Measurements from ENCODE around the gene ADARB2.

ADARB2 gene

GRCh38 chr10:1663226-1663625, 74.1 kb downstream of the ADARB2 start:
- DNase-seq (ENCODE audit: low spot score) = no peak

DNA sequence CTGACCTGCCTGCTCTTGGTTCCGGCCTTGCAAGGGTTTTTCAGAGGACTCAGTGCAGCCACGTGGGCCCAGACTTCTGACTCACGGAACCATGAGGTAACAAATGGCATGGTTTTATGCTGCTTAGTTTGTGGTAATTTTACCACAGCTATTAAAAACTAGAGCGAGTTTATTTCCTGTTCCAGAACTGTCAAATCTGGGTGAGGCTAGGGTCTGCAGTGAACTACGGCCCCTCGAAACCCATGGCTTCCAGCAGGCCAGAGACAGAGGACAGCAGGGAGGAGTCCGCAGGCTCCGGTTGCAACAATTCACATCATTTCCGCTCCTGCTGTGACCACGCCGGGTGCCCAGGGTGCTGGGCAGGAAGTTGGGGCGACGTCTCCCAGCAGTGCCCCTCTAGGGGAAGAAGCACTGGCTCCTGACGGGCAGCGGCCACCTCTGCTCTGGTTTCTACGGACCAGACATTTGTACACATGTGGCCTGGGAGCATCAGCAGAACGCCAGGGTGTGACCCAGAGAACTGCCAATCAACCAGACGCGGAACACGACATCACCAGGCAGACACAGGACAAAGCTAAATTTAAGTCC, 74.8 kb downstream of the ADARB2 start:
- no peak for DNase-seq (ENCODE audit: low spot score)

DNA sequence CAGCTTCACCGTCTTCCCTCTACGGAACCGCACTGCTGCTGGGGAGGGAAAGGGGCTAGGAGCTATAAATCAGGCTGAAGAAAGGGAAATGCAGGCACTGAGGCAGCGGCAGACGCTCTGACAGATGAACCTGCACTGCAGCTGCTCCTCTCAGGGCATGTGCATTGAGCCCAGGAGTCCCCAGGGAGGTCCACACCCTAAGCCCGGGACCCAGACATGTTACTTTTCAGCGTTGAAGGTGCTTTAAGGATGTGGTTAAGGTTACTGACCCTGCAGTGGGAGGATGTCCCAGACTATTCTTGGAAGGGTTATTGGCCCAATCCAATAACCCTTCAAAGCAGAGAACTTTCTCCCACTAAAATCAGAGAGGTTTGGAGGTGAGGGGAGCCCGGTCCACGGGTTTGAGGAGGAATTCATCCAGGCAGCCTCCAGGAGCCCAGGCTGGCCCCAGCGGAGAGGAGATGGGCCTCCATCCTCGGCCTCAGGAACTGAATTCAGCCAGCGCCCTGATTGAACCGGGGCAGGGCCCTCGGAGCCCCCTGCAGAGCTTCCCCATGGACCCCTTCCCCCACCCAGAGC, 75.4 kb downstream of the ADARB2 start:
- DNase-seq (ENCODE audit: low spot score) = no peak

- no peak for DNase-seq (ENCODE audit: low spot score)
These were observed 75.9 kb downstream of the ADARB2 start for GRCh38 chr10:1661416-1661815.

GRCh38 chr10:1660815-1661214, 76.5 kb downstream of the ADARB2 start:
- DNase-seq (ENCODE audit: low spot score) = no peak

DNA sequence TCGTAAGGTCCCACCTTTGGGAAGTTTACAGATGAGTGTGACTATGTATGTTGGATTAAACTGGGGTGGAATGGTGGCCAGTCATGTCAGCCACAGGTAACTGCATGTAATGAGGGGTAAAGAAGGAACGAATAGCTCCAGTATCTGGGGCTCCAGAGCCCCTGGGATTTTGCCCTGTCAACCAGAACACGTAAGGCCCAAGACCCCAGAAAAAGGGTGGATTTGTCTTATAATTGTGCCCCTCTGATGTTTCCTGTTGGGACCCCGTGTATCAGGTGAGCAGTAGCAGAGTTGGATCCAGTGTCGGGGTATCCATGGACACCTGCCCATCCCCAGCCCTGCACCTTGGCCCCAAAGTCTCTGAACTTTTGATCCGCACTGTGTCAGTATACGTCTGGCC, 76.9 kb downstream of the ADARB2 start:
- DNase-seq (ENCODE audit: low spot score) = no peak

DNA sequence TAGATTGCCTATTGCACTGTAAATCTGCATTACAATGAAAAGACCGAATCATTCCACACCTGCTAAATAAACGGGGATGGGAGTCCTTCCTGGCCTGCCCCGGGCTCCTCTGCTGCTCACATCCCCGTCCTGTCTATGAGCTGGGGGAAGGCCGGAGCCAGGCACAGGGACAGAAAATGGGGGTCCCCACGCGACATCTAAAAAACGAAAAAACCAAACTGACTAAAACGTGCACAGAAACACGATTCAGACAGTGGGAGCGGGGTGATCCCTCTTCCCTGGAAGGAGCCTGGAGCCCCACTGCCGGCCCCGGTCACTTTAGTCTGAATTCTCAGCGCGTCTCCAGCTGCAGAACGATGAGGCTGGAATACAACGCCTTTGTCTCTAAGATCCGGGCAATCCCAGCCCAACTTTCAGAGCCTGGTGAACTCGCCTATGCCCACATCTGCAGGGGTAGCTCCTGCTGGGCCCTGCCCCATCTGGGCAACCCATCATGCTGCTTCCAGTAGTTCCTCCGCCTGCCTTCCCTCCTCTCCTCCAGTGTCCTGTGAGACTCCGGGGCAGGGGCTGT, 78.0 kb downstream of the ADARB2 start:
- DNase-seq (ENCODE audit: low spot score) = no peak

DNA sequence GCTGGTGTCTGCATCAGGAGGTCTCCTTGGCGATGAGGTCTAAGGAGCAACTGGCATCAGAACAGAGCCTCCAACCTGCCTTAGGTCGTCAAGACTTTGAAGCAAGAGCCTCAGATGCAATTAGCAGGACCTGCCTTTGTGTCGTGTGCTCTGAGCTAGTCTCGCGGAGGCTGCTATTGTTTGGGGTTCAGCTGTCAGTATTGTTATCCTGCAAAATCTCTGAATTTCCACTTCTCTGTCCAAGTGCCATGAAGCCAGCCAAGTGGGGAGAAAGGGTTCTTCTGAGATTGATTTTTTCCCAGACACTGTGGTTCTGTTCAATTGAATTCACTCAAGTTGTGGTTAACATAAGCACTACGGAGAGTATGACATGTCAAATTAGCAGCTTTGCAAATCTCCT, 78.7 kb downstream of the ADARB2 start:
- DNase-seq (ENCODE audit: low spot score) = no peak

DNA sequence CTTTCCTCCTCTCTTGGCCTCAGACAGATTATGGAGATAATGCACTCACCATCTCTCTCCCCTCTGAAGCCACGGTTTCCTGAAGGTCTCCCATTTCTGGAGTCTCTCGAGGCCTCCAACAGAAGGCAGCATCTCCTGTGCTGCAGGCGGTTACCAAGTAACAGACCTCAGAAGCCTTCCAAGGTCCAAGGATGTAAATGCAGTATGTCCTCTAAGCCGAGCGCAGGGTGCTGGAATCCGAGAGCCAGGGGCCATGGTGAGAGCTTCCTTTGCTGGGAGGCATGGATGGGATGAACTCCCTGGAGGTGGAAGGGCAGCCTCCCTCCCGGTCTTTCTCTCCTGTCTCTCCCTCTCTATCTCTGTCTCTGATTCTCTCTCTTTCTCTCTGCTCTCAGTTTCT, 79.8 kb downstream of the ADARB2 start:
- DNase-seq (ENCODE audit: low spot score) = no peak

DNA sequence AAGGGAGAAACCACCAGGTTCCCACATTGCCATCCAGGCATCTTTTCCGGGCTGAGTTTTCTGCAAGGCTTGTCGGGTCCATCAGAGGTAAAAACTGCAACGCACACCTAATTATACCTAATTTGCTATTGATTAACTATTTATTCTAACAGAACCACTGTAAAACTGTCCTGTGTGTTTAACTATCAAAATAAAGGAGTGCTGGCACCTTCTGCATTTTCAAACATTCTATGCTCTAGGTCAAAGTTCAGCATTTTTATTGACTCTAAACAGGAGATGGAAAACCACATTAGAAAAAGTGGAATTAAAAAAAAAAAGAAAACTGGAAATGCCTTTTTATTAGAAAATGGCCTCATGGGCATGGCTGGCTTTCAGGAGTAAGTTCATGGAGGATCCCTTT, 82.0 kb downstream of the ADARB2 start:
- no peak for DNase-seq (ENCODE audit: low spot score)

DNA sequence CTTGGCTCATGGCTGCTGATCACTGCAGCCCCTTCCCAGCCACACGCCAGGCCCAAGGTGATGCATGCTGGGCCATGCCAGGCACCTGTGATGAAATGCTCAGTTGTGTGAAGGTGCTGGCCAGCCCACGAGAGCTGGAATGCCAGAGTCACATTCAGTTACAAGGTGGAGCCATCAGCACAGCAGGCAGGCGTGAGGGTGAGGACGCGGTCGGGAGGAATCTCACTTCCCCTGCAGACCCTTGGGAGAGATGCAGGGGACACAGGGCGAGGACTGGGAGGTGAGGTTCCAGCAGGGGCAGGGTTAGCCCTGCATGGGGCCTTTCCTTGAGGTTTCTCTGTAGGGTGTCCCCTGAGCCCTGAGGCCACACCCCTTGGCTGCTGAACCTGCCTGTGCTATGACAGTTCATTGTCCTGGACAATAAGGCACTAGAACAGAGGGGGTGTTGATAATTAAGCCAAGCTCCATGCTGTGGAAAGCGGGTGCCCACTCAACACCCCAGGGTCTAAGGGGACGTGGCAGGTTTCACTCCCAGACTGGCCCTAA, 82.4 kb downstream of the ADARB2 start:
- DNase-seq (ENCODE audit: low spot score) = no peak

- no peak for DNase-seq (ENCODE audit: low spot score)
These were observed 83.1 kb downstream of the ADARB2 start for GRCh38 chr10:1654247-1654646.

DNA sequence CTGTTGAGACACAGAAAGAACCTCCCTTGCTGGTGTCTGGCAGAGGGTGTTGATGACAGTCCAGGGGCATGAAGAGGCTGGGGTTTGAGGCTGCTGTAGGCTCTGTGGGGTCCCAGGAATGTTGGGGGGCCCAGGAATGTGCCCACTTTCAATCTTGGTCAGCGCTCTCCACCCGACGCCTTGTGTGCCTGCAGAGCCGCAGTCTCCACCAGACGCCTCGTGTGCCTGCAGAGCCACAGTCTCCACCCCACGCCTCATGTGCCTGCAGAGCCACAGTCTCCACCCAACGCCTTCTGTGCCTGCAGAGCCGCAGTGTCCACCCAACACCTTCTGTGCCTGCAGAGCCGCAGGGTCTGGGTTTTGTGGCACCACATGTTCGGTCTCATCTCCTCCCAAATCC, 84.0 kb downstream of the ADARB2 start:
- DNase-seq (ENCODE audit: low spot score) = no peak

- no peak for DNase-seq (ENCODE audit: low spot score)
These were observed 85.2 kb downstream of the ADARB2 start for GRCh38 chr10:1652151-1652550.

- no peak for DNase-seq (ENCODE audit: low spot score)
These were observed 85.9 kb downstream of the ADARB2 start for GRCh38 chr10:1651270-1651966.

GRCh38 chr10:1650542-1651269, 86.6 kb downstream of the ADARB2 start:
- no peak for DNase-seq (ENCODE audit: low spot score)

- DNase-seq (ENCODE audit: low spot score) = no peak
These were observed 88.7 kb downstream of the ADARB2 start for GRCh38 chr10:1648648-1649047.

GRCh38 chr10:1646332-1646731, 91.0 kb downstream of the ADARB2 start:
- no peak for DNase-seq (ENCODE audit: low spot score)

GRCh38 chr10:1645896-1646295, 91.4 kb downstream of the ADARB2 start:
- no peak for DNase-seq (ENCODE audit: low spot score)

GRCh38 chr10:1644191-1644711, 93.1 kb downstream of the ADARB2 start:
- DNase-seq (ENCODE audit: low spot score) = no peak

GRCh38 chr10:1643908-1644179, 93.5 kb downstream of the ADARB2 start:
- DNase-seq (ENCODE audit: low spot score) = no peak

GRCh38 chr10:1643161-1643907, 94.0 kb downstream of the ADARB2 start:
- DNase-seq (ENCODE audit: low spot score) = no peak

Measured in CD4-positive, alpha-beta T cell treated with Interleukin-15 for 4 hours (primary cell).